ENCODE data around the gene OR51E1.

Gene OR51E1

DNA sequence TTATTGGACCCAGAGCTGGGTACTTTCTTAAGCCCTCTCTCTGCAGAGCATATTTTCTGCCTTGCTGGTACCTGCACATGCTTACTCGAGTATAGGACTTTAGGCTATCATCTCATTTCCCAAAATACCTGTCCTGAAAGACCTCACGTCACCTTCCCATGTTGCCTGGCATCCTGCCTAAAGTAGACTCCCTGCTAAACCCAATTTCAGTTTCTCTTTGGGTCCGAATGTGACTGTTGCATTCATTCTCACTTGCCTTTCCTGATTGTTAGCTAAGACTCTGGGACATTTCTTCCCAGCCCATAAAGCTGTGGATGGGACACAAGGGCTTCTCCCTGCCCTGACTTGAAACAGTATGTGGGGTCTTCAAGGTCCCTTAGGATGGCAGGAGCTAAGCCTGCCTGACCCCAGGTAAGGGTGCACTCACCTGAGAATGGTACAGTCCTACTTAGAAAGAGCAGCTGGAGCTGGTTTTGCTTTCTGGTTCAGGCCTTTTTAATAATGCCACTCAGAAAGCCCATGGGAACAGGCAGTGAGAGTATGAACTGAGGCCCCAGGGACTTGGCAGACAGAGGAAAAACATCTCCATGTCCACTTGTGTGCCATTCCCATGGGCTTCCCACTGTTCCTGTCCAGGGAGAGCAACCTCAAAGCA lies 41.0 kb downstream of the OR51E1 start:
- no peak for TF ChIP-seq CTCF (conservative IDR thresholded peaks at IDR 0.05; ENCODE audit: low read depth, low read length)
- DNase-seq (ENCODE audit: low read depth), result no peak
- H3K4me3 ChIP-seq (ENCODE audit: low read depth, low read length), result no peak overlapping the region

- no peak for TF ChIP-seq CTCF (conservative IDR thresholded peaks at IDR 0.05; ENCODE audit: low read depth, low read length)
- no peak for DNase-seq (ENCODE audit: low read depth)
- no peak overlapping the region for H3K4me3 ChIP-seq (ENCODE audit: low read depth, low read length)
Measured at GRCh38 chr11:4695442-4695841, 51.7 kb downstream of the OR51E1 start.

DNA sequence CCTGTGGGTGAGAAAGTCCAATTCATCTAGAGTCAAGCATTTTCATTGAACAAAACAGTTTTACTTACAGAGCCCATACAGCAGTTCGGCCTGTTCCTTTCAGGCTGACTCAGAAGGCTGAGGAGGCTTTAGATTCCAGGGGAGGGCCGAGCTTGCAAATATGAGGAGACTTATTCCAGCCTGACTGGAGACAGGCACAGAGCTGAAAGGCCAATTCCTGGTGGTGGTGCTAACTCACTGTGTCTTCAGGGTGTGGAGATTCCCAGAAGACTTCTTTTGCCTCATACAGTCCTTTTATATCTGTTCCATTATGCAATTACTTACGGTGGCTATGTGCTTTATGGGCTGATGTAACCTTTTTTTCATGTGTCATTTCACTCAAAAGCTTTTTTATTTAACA lies 53.8 kb downstream of the OR51E1 start, which contains the start of gene OR51E2:
Gene OR51E2 (minus strand): TSS at position 269 of the 400 bp plus-strand sequence. CDS start 15,142 bp downstream, outside the sequence.
- peak; percentile 19 for DNase-seq (ENCODE audit: low read depth)
- H3K4me3 ChIP-seq (ENCODE audit: low read depth, low read length), result no peak within 1 kb of the TSS
- TF ChIP-seq CTCF (conservative IDR thresholded peaks at IDR 0.05; ENCODE audit: low read depth, low read length), result peak; percentile 2

- no peak overlapping the region for H3K4me3 ChIP-seq (ENCODE audit: low read depth, low read length)
- TF ChIP-seq CTCF (conservative IDR thresholded peaks at IDR 0.05; ENCODE audit: low read depth, low read length), result no peak
- DNase-seq (ENCODE audit: low read depth), result no peak
Measured at GRCh38 chr11:4699697-4700435, 56.1 kb downstream of the OR51E1 start.

DNA sequence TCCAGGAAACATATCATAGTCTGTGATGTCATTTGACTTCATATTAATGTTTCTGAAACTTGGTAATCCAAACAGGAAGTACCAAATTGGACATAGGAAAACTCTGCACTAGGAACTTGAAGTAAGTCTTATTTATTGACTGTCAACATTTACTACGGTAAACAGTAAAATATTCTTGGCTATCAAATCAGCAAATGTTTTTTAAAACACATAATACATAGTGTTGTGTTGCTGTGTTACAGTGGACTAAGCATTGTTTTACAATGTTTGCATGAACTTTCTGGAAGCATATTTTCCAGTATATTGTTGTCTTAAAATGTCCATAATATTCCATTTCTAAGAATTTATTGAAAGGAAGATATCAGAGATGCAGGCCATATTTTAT lies 56.6 kb downstream of the OR51E1 start:
- DNase-seq (ENCODE audit: low read depth), result no peak
- H3K4me3 ChIP-seq (ENCODE audit: low read depth, low read length), result no peak overlapping the region
- TF ChIP-seq CTCF (conservative IDR thresholded peaks at IDR 0.05; ENCODE audit: low read depth, low read length), result no peak

GRCh38 chr11:4704054-4704789 lies 60.4 kb downstream of the OR51E1 start, which contains the start of gene MMP26:
TSS of gene MMP26 (plus strand) at chr11:4704784.
- no peak for DNase-seq (ENCODE audit: low read depth)
- H3K4me3 ChIP-seq (ENCODE audit: low read depth, low read length), result no peak within 1 kb of the TSS
- TF ChIP-seq CTCF (conservative IDR thresholded peaks at IDR 0.05; ENCODE audit: low read depth, low read length), result no peak
